Fibroblast of the conjunctiva (primary cell): ENCODE results near the gene ANKS6.
A peak's percentile ranks its signal among the peaks of the same experiment; 100 is the strongest.

ENCODE experiments used
- DNase-seq: peaks from one replicate; pipeline ENCODE4 v3.0.0-alpha.2; 2010; ENCODE audit warnings: low read depth

Gene ANKS6

DNA sequence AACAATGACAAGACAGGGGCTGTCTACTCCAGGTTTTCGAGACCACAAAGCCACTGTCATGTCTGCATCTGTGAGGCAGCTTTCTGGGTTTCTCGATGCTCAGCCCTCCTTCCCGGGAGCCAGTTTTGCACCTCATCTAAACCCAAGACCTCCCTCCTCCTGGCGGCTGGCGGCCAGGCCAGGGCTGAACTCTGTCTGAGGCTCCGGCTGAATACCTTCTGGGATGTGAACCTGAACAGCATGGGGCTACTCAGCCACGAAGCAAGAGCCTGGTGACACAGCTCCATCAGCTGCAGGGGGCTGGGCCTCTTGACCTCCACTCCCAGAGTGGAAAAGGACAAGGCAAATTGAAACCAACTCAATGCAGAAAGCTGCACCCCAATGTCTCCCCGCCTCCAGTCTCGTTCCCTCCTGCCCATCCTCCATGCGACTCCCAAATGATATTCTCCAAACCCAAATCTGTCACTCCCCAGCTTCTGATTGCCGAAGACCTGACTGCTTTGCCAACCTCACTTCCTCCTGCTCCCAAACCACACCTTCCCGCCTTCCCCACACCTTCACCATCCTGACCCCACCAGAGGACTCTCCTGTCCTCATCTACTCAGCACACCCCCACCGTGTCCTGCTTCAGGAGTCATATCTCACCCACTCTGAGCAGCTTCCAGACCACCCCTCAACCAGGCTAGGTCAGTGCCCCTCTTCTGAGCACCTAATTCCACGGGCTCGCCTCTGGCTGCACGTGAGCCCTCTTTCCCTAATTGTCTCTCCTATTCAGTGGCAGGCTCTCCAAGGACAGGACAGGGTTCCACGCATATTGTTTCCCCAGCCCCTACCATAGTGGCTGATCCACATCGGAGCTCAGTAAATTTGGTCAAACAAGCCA is 4.5 kb downstream of the ANKS6 start:
- no peak for DNase-seq

DNA sequence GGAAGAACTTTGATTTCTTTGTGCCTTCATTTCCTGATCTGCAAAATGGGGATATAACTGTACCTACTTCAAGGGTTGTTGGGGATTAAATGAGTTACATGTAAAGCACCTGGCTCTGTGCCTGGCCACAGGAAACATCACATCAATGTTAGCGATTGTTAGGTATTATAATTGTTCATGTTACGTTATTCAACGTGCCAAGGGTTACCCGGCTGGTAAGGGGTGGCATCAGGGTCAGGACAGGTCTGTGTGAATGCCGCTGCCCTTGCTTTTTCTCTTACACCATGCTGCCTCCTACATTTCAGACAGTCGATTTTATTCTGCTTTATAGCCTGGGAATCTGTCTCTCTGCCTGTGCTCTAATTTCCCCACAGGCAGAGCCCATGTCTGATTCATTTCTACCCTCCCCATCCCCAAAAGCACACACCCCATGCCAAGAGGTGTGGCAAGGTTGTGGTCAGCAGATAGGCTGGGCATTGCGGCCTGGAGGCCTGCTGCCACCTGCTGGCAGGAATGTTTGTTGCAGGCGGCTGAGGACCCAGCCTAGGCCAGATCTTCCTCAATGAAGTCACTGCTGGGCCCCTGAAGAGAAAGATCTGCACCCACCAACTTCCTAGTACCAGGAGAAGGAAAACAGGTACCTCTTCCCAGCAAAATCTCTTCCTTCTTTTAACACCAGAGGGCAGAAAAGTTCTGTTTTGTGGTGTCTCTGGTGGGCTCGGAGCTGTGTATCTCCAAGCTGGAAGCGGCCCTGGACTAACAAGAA is 5.3 kb downstream of the ANKS6 start:
- peak; percentile 91 for DNase-seq

DNA sequence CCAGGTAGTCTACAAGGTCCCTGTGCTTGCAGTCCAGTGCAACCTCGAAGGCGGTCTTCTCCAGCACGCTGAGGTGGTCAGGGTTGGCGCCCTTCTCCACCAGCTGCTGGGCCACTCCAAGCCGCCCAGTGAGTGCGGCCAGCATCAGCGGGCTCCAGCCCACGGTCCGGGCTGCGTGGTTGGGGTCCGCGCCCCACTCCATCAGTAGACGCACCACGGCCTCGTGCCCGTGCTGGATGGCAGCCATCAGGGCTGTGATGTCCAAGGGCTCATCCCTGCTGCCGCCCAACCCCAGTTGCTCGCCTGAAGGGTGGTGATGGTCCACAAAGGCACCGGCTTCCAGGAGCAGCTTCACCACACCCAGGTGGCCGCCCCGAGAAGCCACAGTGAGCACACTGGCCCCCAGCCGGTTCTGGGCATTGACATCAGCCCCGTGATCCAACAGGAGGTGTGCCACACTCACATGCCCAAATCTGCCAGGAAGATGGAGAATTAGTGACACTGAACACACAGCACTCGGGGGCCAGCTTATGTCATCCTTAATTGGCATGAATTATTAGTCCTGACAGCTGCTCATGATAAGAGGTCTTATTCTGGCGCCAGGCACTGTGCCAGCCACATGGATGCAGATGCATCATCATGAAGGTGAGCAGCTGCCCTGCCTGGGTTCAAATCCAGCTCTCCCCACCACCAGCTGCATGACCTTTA is 6.1 kb downstream of the ANKS6 start:
- DNase-seq: no peak

DNA sequence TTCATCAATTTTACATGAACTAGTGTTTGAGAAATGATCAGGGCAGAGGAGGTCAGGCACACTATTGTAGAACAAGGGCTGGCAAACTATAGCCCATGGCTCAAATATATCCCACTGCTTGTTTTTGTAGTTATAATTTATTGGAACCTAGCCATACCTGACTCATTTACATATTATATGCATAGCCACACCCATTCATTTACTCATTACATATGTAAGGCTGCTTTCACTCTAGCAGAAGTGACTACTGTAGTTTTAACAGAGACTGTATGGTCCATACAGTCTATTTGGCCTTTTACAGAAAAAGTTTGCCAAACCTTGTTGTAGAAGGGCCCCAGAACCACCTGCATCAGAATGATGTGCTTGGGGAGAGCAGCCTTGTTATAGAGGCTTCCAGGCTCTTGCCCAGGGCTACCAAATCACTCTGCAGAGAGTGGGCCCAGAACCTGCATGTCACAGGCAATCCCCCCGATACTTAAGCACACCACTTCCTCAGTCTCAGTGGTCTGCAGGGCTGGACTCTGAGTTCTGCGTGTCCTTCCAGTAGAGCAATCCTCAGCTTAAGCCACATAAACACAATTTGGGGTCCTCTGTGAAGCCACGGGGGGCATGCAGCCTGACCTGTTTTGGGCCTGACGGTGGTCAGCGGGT is 6.7 kb downstream of the ANKS6 start:
- no peak for DNase-seq

DNA sequence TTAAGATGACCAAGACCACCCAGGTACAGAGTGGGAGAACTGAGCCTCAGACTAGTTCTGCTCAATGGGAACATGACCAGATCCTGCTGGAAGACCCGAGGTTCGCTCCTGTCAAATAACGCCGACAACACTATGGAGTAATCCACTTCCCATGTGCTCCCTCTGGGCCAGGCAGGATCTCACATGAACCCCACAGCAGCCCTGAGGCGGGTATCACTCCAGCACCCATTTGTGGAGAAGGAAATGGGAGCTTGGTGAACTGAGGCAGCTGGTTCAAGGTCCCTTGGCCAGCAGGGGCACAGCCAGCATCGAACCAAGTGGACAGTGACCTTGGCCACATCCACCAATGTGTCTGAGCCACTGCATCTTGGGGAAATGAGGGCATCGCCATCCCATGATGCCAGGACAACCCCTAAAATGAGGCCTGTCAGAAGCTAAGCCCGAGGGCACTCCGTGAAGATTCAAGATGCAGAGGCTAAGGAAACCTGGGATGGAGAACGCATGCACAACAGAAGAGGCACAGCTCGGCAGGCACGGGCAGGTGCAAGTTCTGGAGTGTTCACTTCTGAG is 8.5 kb downstream of the ANKS6 start:
- DNase-seq: no peak

DNA sequence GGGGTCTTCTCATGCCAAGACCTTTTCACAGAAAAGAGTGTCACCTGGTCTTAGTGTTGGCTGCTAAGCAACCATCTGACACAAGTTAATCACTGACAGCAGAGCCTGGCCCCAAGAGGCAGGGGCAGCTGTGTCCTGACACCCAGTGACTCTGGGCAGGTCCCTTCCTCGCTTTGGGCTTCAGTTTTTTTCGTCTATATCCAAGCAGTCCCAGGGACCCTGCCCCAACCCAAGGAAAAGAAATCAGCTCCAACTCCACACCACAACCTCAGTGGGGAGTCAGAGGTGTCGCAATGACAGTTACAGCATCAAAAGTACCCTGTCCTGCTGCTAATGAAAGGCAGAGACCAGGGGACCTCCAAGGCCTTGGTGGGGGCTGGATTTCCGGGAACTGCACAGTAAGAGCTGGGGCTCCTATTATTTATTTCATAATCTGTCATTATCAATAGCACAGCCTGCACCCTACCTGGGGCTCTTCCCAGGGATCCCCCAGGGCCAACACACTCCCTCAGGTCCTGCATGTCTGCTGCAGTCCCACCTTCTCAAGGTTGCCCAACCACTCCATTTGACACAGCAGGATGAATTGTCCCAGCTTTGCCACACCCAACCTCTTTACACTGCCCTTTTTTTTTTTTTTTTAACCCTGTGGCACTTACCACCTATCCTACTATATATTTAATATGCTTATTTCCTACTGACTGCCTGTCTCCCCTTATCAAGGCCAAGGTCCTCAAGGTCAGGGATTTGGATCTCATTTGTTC is 9.4 kb downstream of the ANKS6 start:
- no peak for DNase-seq

DNA sequence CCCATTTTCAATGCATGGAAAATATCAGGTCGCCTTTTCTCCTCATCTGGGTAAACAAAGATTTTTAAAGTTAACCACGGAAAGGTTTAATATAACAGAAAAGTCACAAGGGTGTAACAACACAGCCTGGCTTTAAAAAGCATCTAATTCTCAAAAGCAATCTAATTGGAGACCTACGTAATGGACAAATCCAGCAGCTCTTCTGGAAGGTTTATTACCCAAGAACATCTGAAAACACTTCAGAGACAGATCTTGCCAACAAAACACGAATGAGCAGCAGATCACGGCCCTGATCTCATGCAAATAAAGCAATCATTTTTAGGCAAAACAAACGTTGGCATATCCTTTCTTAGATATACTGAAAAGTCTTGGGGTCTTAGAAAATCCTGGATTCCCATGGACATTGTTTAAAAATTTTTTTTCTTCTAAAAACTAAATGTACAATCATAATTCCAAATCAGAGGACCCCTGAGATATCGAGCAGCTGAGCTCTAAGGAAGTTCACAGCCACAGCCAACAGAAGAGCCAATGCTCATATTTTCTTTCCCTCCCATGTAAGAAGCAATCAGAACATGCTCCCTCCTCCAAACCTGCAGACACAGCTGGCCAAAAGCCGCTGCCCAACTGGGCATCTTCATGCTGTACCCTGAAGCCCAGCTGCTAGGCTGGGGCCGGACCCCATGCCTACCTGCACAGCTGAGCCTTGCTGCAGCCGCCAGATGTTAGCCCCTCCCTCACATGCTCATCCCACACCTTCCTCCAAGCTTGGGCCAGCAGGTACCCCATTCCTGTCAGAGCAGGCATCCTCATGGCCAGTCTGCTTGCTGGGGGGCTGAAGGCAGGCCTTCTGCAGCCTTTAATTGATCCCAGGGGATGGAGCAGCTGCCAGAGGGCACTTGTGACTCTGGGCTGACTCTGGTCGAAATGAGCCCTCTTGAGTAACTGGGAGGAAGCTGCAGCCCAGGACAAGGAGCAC is 11.2 kb downstream of the ANKS6 start:
- DNase-seq: no peak

DNA sequence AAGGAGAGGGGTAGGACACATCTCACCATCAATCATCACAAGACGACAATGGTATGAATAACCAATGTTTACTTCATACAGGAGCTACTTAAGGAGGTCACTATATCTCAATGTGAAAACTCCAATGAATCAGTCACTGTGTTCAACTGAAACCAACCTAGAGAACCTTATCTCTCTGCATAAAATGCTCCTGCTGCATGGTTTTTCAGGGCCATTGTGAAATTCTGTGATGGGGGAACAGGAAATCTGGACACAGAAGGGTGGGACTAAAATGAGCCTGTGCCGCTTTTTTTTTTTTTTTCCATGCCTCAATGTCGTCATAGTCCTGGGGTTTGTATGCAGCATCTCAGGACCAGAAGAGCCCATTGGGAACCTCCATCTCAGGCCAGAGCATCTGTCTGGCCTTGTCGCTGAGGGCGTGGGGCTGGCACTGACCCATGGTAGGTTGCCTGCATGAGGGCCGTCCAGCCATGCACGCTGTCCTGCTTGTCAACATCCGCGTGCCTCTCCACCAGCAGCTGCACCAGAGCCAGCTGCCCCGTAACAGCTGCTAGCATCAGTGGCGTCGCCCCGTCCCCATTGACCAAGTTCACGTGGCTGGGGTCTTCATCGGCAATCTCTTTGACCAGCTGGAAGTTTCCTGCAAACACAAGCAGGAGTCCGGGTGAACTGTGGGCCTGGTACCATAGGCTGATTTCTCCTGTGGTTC is 12.7 kb downstream of the ANKS6 start:
- no peak for DNase-seq

DNA sequence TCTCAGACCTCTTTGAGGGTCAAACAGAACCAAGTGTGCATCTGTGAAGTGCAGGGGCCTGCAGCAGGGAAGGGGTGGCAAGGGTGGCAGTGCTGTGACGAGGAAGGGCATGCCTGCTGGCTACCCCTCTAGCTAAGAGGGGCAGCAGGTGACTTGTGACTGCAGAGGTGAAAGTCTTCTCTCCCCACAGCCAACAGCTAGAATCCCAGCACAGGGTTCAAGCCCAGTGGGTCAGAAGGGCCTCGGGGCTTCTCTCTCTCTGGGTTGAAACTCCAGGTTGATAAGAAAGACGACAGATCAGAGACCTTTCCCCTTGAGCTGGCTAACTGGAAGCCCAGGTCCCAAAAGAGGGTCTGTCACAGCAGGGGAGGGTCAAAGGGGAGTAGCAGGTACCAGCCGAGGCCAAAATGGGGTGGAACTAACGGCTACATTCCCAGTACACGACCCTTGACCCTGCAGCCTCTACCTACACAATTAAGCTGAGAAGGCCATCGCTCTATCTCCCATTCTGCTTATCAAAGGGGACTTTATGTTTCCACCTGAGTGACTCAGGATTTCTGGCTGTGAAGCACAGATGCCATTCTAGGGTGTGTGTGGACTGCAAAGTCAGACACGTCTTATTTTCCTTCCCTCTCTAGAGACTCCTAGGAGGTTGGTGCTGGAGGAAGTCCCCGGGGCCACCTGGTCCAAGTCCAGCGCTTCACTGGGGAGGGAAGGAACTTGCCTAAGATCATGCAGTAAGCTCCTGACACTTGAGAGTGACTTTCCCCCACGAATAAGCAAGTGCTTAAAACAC is 14.6 kb downstream of the ANKS6 start:
- no peak for DNase-seq

DNA sequence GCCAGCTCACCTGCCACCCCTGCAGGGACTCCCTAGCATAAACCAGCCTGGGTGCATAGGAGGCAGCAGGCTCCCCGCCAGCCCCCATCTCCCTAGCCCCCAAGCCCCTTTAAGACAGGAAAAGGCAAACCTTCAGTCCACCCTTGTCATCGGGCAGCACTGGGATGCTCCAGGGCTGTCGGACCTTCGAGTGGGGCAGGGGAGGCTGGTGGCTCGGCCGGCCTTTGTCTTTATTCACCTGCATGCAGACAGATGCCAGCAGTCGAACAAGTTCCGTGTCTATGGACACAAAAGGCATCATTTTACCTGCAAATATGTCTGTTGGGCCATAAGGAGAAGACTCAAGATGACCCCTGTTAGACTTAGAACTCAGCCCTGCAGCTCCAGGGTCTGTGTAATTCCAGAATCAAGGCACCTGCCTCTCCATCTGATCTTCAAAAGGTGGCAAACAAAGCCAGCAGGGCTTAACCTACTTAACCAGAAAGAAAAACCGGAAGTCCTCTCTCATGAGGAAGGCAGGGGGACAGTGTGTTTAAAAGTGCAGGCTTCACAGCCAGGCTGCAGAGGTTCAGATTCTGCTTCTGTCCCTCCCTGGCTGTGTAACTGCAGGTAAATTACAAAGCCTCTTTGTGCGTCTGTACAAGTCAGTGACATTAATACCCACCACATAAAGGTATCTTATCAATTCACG is 16.2 kb downstream of the ANKS6 start:
- no peak for DNase-seq

DNA sequence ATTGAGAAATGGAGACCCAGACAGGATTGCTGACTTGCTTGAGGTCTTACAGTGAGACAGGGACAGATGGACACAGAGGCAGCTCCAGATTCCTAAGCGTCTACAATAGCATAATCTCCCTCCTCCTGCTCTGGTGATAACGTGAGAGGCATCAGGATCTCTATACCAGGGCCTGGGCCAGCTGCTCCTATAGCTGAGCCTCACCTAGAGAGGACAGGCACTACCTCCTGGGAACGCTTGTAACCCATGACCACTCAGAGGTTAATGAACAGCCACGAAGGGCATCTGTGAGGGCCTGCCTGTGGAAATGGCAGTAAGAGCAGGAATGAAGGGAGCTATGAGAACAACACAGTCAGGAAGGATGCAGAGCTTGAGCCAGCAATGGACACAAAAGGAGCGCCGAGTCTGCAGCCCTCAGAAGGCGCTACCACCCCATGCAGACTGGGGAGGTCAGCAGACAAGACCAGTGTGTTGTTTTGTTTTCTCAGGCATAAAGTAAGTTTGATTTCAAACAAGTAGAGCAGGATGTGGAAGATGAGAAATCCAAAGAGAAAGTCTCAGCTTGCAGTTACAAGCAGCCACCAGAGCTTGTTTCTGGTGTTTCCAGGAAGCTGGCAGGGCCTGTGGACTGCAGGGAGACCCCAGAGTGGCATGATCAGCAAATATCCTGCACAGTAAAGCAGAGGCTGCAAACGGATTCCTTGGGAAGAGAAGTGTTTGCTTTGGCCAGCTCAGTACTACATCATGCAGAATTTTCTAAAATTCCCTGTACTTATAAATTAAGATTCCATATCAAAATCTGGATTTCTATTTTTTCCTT is 17.4 kb downstream of the ANKS6 start:
- no peak for DNase-seq

DNA sequence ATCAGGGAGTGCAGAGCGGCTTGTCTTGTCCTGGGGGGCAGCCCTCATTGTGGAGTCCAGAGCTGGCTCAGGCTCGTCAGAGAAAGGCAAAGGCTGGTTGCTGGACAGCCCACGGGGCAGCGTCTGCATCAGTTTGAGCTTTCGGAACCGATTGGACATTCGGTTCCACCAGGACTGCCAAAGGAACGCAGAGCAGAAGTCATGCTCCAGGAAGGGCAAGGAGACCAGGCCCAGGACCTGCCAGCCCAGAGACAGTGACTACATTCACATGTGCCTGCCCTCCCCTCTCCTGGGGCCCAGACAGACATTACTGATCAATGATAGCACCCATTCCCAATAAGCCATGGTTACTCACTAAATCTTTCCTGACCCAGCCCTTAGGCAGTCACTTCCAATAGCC is 18.1 kb downstream of the ANKS6 start:
- DNase-seq: no peak

DNA sequence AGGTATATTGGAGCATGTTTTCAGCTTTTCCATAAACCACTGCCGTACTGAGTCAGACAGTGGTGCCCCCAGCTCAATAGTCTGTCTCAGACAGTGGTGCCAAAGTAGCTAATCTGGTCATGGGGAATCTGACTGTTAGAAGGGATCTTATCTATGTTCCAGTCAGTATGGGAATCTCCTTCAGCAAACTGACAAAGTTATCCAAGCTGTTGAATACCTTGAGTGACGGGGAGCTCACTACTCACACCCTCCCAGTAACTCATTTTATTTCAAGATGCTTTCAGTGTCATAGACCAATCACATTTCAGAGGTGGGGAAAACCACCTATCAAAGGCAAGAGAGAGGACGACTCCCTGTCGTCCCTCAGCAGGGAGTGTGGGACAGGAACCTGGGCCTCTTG is 18.7 kb downstream of the ANKS6 start:
- no peak for DNase-seq

DNA sequence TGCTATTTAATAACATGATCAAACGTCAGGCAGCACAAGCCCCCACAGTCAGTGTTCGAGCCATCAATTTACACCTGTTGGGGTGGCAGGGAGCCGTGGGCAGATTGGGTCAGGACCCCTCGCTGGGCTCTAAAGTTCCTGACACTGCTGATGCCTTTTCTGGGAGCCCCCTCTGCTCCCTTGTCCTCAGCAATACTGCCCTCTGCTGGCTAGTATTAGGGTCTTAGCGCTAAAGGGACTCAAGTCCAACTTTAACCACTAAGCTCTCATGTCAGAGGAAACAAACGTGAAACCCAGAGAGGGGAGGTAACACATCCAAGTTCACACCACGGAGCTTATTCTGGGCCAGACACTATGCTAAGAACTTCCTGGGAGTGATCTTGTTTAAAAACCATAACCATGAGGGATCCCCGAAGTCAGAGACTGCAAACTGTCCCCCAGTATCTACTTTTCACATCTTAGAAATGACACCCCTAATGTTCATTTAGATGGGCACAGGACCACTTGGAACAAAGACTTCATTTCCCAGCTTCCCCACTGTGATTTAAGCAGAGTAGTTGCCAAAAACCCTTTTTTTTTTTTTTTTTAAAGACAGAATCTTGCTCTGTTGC is 20.4 kb downstream of the ANKS6 start:
- peak; percentile 55 for DNase-seq

DNA sequence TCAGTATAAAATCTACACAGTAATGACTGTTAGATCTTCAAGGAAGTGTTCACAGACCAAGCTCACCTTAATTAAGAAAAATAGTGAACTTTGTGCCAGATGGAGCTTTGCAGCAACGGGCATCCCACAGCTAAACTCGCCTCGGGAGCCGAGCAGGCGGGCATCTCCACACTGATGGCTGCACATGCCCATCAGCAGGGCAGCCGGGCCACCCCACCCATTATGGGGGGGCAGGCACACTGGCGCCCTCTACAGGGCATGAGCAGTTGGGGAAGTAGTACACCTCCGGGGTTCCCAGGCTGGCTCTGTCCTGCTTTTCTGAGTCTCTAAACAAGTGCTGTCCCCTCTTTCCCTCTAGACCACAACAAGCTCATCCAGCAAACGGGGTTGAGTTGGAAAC is 21.6 kb downstream of the ANKS6 start:
- DNase-seq: no peak

DNA sequence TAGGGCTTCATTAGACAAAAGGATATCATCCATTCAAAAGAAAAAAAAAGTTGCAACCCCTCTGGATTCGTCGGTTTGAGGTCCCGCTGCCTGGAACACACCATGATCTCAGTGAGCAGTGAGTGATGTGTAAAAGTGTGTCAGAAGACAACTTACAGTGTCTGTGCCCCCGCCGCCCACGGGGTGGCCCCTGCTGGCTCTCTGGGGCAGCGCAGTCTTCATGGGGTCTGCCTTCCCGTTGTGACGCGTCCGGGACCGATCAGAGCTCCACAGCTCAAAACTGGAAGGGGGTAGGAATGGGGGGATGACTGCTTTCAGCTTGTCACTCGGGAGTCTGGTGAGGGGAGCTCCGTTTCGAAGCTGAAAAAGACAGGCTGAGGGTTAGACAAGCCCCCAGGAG is 22.6 kb downstream of the ANKS6 start:
- DNase-seq: no peak
